Astrocyte of the hippocampus (primary cell): Measurements from ENCODE around the gene SDK2.

ENCODE experiments used
- DNase-seq: peaks from one replicate; pipeline ENCODE4 v3.0.0; 2011; ENCODE audit warnings: low read depth, low spot score

SDK2 gene

GRCh38 chr17:73427198-73427597 is 217.0 kb downstream of the SDK2 start:
- no peak for DNase-seq

GRCh38 chr17:73424571-73424970 is 219.7 kb downstream of the SDK2 start:
- DNase-seq: no peak

GRCh38 chr17:73423806-73424205 is 220.4 kb downstream of the SDK2 start:
- DNase-seq: no peak

GRCh38 chr17:73423159-73423715 is 221.0 kb downstream of the SDK2 start:
- no peak for DNase-seq

GRCh38 chr17:73422121-73422520 is 222.1 kb downstream of the SDK2 start:
- DNase-seq: no peak

GRCh38 chr17:73420897-73421296 is 223.3 kb downstream of the SDK2 start:
- DNase-seq: peak; percentile 13

- no peak for DNase-seq
Measured at GRCh38 chr17:73419881-73420280, 224.4 kb downstream of the SDK2 start.

- DNase-seq: no peak
Measured at GRCh38 chr17:73419051-73419450, 225.2 kb downstream of the SDK2 start.

- DNase-seq: no peak
Measured at GRCh38 chr17:73415782-73416181, 228.5 kb downstream of the SDK2 start.

GRCh38 chr17:73414171-73414955 is 229.9 kb downstream of the SDK2 start:
- no peak for DNase-seq

GRCh38 chr17:73412914-73413313 is 231.3 kb downstream of the SDK2 start:
- no peak for DNase-seq

GRCh38 chr17:73411313-73411747 is 232.9 kb downstream of the SDK2 start:
- no peak for DNase-seq

- DNase-seq: no peak
Measured at GRCh38 chr17:73410586-73411312, 233.5 kb downstream of the SDK2 start.

- DNase-seq: no peak
Measured at GRCh38 chr17:73404246-73404645, 240.0 kb downstream of the SDK2 start.

GRCh38 chr17:73402466-73402865 is 241.8 kb downstream of the SDK2 start:
- no peak for DNase-seq

GRCh38 chr17:73401911-73402310 is 242.3 kb downstream of the SDK2 start:
- DNase-seq: peak; percentile 19

- no peak for DNase-seq
Measured at GRCh38 chr17:73400915-73401545, 243.2 kb downstream of the SDK2 start.

- DNase-seq: no peak
Measured at GRCh38 chr17:73399056-73399455, 245.2 kb downstream of the SDK2 start.

- DNase-seq: no peak
Measured at GRCh38 chr17:73397856-73398540, 246.2 kb downstream of the SDK2 start.

GRCh38 chr17:73397278-73397826 is 246.9 kb downstream of the SDK2 start:
- no peak for DNase-seq
